ENCODE results near the gene RGMA.

Gene RGMA, protein sequence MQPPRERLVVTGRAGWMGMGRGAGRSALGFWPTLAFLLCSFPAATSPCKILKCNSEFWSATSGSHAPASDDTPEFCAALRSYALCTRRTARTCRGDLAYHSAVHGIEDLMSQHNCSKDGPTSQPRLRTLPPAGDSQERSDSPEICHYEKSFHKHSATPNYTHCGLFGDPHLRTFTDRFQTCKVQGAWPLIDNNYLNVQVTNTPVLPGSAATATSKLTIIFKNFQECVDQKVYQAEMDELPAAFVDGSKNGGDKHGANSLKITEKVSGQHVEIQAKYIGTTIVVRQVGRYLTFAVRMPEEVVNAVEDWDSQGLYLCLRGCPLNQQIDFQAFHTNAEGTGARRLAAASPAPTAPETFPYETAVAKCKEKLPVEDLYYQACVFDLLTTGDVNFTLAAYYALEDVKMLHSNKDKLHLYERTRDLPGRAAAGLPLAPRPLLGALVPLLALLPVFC

DNA sequence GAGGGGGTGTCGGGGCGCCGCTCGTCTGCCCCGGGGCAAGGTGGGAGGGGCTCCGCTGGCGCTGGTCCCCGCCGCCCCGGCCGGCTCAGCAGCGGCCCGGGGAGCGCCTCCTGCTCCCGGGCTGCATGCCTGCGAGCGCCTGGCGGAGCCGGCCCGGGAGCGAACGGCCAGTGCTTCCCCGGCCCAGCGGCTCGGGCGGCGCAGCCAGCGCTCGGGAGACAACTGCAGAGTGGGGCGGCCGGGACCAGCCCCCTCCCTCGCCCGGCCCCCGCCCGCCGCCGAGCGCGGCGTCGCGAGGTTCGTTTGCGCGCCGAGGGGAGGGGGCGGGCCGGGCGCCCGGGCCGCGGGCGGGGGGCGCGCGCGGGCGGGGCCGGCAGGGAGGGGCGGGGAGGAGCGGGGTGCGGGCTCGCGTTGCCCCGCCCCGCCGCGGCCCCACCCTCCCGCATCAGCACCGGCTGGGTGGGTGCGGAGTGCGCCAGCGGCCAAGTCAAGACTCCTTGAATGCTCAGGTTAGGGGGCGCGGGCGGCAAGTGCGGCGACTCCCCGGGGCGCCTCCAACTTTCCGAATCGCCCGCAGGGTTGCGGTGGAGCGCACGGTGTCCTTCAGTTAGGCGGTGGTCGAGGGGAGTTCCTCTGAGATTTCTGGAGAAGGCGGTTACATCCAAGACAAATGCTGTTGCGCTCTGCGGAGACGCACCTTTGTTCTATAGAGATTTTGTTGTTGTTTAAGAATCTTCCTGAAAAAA, at the start of gene RGMA:
RGMA (minus strand) TSS at position 231 of the 746 bp plus-strand sequence. CDS start 279 bp downstream, outside the sequence.
- H3K4me3 ChIP-seq (ENCODE audit: low read length) = no peak within 1 kb of the TSS
- TF ChIP-seq, protein P1, sequence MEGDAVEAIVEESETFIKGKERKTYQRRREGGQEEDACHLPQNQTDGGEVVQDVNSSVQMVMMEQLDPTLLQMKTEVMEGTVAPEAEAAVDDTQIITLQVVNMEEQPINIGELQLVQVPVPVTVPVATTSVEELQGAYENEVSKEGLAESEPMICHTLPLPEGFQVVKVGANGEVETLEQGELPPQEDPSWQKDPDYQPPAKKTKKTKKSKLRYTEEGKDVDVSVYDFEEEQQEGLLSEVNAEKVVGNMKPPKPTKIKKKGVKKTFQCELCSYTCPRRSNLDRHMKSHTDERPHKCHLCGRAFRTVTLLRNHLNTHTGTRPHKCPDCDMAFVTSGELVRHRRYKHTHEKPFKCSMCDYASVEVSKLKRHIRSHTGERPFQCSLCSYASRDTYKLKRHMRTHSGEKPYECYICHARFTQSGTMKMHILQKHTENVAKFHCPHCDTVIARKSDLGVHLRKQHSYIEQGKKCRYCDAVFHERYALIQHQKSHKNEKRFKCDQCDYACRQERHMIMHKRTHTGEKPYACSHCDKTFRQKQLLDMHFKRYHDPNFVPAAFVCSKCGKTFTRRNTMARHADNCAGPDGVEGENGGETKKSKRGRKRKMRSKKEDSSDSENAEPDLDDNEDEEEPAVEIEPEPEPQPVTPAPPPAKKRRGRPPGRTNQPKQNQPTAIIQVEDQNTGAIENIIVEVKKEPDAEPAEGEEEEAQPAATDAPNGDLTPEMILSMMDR (conservative IDR thresholded peaks at IDR 0.05; ENCODE audit: low read length) = no peak
- no peak for DNase-seq (ENCODE audit: low read depth)

DNA sequence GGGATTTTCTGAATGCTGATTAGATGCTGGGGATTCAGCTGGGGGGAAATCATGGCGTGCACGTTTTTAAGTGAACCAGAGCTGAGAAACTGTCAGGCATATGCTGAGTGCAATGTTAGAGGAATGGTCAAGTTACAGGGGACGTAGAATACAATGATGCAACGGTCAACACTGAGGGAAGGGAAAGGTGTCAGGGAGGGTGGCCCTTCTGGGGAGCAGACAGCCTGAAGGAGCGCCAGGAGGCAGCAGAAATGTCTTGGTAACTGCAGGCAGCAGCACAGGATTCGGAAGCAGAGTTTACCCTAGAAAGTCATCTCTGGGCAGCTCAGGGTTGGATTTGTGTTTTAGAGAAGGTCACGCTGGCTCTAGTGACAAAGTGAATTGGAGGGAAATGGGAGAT, 47.6 kb upstream of the RGMA start:
- DNase-seq (ENCODE audit: low read depth) = no peak
- TF ChIP-seq, protein P1 (conservative IDR thresholded peaks at IDR 0.05; ENCODE audit: low read length) = no peak
- no peak overlapping the region for H3K4me3 ChIP-seq (ENCODE audit: low read length)

DNA sequence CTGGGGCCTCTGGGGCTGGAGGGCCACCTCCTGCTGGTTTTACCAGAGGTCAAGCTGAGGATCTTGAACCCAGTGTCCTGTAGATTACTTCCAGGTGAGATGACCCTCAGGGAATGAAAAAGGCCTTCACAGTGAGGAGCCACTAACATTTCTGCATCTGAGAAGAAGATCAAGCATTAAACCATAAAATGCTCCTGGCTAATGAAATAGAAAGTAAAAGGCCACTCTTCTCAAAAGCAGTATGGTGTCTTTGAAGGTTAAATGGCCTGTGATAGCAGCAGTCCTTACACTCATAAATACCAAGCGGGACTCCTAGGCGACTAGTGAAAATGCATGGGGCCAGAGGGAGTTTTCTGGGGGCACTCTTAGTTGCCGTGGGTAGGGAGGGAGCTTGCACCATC, 47.0 kb upstream of the RGMA start:
- TF ChIP-seq, protein P1 (conservative IDR thresholded peaks at IDR 0.05; ENCODE audit: low read length) = no peak
- no peak for DNase-seq (ENCODE audit: low read depth)
- H3K4me3 ChIP-seq (ENCODE audit: low read length) = no peak overlapping the region

DNA sequence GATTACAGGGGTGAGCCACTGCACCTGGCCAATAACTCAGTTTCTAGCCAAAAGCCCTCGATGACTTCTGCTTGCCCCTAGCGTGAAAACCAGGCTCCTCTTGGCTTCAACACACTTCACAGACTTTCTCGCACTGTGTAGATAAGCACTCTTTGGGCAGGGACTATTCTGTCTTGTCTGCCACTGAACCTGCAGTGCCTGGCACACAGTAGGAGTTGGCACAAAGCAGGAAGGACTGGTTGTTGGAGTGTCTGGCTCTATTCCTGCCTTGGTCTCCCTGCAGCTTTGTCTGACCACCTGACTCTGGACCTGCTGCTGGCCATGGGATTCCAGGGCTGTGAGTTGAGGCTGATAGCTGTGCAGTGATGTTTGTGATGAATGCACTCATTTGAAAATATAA, 46.4 kb upstream of the RGMA start:
- no peak overlapping the region for H3K4me3 ChIP-seq (ENCODE audit: low read length)
- TF ChIP-seq, protein P1 (conservative IDR thresholded peaks at IDR 0.05; ENCODE audit: low read length) = no peak
- DNase-seq (ENCODE audit: low read depth) = no peak

DNA sequence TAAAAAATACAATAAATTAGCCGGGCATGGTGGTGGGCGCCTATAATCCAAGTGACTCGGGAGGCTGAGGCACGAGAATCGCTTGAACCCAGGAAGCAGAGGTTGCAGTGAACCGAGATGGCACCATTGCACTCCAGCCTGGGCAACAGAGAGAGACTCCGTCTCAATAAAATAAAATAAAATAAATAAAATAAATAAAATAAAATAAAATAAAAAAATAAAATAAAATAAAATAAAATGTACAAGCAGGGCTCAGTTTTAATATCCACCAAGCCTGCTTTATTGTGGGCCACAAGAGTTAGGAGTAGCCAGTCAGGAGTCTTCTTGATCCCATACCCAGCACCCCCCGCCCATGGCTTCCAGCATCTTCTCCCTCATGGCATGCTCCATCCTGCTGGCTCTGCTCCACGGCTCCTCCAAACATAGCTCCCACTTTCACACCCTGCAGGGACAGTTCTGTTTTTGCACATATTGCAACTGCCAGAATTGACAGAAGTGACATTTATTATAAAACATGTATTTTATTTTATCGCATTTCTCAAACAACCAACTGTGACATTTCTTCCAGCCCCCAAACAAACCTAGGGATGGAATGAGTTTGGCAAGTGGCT, 42.6 kb upstream of the RGMA start:
- DNase-seq (ENCODE audit: low read depth) = no peak
- H3K4me3 ChIP-seq (ENCODE audit: low read length) = no peak overlapping the region
- TF ChIP-seq, protein P1 (conservative IDR thresholded peaks at IDR 0.05; ENCODE audit: low read length) = no peak

DNA sequence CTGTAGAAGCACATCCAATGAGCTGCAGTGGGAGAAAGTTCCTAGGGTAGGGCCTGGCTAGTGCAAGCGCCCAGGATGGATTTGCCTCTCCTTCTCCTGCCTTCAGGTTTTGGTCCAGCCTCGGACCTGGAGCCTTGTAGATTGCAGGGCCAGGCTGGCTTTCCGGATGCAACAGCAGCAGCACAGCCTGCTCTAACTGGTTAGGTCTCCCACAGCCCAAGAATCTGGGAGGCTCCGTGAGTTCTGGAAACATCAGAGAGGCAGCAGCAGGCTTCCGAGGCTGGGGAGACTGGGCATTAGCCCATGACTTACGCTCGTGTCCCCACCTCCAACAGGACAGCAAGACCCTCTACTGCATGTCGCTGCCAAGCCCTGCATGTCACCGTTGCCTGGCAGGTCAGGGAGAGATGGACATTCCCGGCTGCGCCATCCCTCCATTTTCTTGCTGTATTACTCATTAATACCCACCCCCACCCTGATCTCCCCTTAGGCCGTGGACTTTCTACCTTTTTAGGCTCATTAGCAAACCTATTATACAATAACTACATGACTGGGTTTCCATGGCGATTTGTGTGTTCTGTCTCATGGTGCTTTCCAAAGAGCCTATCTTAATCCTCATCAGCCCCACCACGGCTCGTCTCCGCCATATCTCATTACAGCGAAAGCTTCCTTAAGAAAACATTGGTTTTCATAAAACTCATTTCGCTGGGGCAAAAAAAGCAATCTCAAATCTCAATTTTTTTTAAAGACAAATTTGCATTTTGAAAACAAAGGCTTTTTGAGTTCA, 40.9 kb upstream of the RGMA start:
- no peak overlapping the region for H3K4me3 ChIP-seq (ENCODE audit: low read length)

More for the DNA sequence above, 40.9 kb upstream of the RGMA start:
- DNase-seq (ENCODE audit: low read depth) = no peak
- TF ChIP-seq, protein P1 (conservative IDR thresholded peaks at IDR 0.05; ENCODE audit: low read length) = no peak

Measured in AG10803 (cell line).